GM19240 (cell line): ENCODE results near the gene SMAD5.

Experiments
- DNase-seq: peaks from one replicate; pipeline ENCODE4 v3.0.0; 2011; ENCODE audit warnings: low spot score; ENCODE audit not compliant: insufficient read length

Gene SMAD5

DNA sequence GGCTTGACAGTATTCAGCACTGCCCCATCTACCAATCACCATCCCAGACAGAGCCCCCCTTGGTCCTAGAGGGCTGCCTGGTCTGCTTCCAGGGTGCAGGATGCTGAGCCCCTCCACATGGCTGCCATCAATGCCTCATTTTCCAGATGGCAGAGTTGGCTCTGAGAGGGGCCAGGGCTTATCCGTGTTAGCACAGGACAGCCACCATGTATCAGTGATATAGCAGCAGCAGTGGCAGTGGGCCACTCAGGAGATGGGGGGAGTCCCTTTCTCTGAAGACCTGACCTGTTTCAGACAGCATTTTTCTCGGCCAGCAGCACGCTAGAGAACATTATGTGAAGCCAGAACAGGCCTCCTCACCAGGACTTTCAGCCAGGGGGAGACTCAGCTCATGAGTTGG lies 61.9 kb downstream of the SMAD5 start:
- DNase-seq, result no peak

GRCh38 chr5:136195971-136196820 lies 63.6 kb downstream of the SMAD5 start:
- DNase-seq, result no peak

- DNase-seq, result no peak
These were observed 65.0 kb downstream of the SMAD5 start for GRCh38 chr5:136197462-136198142.

- no peak for DNase-seq
These were observed 65.8 kb downstream of the SMAD5 start for GRCh38 chr5:136198453-136198852.

GRCh38 chr5:136199408-136199807 lies 66.8 kb downstream of the SMAD5 start:
- DNase-seq, result no peak

GRCh38 chr5:136200130-136200529 lies 67.5 kb downstream of the SMAD5 start:
- DNase-seq, result no peak

DNA sequence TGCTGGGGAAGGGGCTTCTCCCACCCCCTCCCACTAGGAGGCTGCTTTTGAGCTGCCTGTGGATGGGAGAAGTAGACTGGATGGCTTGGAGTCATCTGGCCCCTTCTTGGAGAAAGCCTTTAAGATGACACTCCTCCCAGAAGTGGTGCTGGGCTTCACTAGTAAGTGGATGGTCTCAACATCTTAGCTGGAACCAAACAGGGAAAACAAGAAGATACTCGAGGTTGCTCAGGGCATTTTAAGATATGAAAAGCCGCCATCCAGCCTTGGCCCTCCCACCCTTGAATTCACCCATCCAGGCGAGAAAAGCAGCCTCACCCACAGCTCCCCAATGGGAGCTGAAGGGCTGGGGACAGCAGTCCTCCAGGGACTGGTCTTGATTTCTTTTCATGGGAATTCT lies 68.1 kb downstream of the SMAD5 start:
- no peak for DNase-seq

DNA sequence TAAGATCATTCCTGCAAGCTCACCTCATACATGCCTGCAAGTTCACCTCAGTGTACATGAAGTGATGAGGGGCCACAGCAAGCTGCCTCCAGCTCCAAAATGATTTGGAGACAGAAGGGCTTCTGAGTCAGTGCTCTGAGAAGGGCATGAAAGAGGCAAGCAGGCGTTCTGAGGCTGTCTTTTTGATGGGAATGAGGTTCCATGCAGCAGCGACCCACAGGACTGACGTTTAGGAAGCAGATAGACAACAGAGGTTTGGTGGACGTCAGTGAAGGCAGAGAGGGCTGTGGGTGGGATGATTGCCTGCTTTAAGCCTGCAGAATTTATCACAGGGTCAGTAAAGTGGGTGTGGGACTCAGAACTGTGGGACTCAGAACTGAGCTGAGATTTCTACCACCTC lies 69.2 kb downstream of the SMAD5 start:
- no peak for DNase-seq

DNA sequence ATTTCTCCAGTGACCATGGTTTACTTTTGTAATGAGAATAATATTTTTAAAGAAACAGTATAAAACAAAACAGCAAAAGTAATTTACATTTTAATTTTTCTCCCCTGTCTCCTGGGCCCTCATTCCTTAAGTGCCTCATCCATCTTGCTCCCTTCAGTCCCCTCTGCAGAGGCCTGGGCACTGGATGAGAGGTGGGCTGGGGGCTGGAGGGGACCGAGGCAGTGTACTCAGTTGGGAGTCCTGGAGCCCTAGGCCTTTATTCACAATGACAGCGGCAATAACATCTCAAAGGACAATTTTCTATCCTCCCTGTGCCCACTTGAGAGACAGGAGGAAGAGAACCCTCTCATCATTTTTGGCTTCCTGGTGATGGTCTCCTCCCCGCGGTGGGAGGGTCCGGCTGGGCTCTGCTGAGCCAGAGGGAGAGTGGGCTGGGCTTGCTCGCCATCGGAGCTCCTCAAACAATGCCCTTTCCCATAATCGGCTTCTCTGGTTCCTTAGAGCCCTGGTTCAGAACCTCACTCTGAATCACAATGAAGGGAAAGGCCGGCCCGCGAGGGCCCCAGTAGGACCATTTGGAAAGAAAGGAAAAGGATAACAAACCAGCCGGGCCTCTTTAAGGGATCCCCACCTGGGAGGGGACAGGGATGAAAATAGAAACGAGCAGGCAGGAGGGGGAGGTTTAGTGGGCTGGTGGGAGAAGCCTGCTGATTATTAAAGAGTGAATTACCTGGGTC lies 70.0 kb downstream of the SMAD5 start:
- no peak for DNase-seq

GRCh38 chr5:136203303-136203922 lies 70.8 kb downstream of the SMAD5 start:
- no peak for DNase-seq

DNA sequence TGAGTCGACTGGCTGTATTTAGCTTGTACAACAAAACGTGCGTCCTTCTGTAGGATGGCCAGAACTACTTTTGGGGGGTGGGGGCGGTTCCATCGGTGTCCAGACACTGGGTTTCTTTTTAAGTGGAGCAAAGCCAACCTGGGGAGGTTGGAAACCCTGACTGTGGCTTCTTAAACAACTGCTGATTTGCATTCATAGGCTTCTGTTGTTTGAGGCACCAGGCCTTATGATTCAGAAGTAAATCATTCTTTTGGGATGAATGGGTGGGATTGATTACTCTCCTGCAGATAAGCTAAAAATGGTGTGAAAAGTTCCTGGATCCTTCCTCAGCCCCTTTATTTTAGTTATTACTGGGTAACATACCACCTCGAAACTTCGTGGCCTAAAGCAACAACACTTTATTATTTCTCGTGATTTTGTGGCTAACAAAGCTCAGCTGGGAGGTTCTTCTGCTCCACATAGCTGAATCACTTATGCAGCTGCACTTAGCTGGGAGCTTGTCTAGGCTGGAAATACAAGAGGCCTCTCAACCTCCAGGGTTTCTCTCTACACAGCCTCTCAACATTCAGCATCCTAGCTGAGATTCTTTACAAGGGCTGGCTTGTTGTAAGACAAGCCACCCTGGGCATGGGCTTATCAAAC lies 72.5 kb downstream of the SMAD5 start:
- DNase-seq, result no peak

- no peak for DNase-seq
These were observed 73.3 kb downstream of the SMAD5 start for GRCh38 chr5:136205941-136206340.

GRCh38 chr5:136206361-136206760 lies 73.7 kb downstream of the SMAD5 start:
- no peak for DNase-seq

GRCh38 chr5:136207631-136208030 lies 75.0 kb downstream of the SMAD5 start:
- no peak for DNase-seq

DNA sequence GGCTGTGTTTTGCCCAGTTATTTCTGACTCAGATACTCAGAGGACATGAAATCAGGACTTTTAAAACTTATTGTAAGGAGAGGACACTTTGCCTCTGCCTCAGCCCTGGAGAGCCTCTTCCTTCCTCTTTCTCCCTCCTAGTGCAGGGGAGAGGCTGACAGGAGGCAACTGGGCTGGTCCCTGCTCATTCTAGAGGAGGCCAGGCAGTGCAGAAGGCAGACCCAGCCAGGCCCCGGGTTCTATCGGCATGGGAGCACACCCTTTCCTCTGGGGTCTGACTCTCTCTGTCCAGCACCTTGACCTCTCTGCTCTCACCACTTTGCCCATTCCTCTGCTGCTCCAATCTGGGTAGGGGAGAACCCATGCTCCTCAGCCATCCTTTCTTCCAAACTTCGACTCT lies 76.3 kb downstream of the SMAD5 start:
- DNase-seq, result no peak

DNA sequence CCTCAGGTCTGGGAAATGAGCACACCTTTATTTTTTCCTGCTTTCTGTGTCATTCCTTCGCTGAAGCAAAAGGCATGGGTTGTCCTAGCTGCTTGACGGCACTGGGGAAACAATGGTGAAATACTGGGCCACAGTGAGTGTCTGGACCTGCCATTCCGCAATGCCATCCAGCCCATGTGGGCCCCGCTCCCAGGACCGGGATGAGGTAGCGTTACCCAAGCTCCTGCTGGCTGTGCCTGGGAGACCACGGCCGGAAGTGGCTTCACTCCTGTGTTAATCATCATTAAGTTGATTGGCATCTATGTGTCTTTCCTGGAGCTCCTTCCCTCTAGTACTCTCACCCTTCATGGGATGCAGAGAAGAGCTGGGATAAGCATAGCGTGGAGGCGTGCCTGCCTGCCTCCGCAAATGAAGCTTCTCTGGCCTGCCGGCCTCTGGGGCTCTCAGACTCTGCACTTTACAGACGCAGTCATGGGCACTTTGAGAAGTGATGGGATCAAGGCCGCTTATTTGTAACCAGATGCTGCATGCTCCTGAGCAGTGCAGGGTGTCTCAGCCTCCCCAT lies 76.8 kb downstream of the SMAD5 start:
- DNase-seq, result no peak

- DNase-seq, result no peak
These were observed 77.6 kb downstream of the SMAD5 start for GRCh38 chr5:136210259-136210658.

GRCh38 chr5:136211282-136212040 lies 78.8 kb downstream of the SMAD5 start:
- no peak for DNase-seq

GRCh38 chr5:136212252-136212721 lies 79.6 kb downstream of the SMAD5 start:
- DNase-seq, result peak; percentile 57

DNA sequence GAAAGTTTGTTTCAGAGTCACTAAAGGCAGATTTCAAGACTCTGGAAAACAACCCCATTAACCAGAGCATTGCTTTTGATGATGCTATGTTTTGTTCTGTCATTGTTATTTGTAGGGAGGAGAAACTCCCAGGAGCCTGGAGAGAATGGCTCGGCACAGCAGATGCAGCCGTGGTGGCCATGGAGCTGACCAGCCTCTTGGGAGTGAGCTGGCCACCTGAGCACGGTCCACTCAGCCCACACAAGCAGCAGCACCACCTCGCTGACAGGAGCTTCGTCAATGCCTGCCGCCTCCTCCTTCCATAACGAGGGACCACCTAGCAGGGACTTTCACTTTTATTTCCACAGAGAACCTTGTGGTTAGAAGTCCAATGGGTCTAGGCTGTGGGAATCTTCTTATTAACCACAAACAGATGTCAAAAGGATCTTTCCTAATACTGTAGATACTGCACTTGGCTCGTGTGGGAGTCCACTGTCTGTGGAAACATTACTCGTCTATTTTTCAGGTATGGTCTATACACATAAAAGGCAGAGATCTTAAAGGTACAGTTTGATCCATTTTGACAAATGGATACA lies 81.4 kb downstream of the SMAD5 start:
- DNase-seq, result no peak
